Tibial artery (tissue), 4 donors: ENCODE measurements around the gene RAD18.

Experiments
- DNase-seq, 2 donors: peaks; one replicate each; pipeline ENCODE4 v3.0.0-alpha.2; 2019
- H3K27ac ChIP-seq, 2 donors: fragments of 200-600 bp; sonication (generic) in 1 of 2; 1 replicate in 1 of 2; 2 replicates in 1 of 2; pipeline ENCODE4 v1.5.1; 2018 to 2019; ENCODE audit warnings: mild to moderate bottlenecking in 1 of 2
- H3K27me3 ChIP-seq, 2 donors: fragments of 200-600 bp; sonication (generic) in 1 of 2; one replicate each; pipeline versions ENCODE4 v1.5.1 to v1.6.0; 2016 to 2019
- H3K36me3 ChIP-seq, 3 donors: fragments of 200-600 bp; sonication (generic) in 2 of 3; one replicate each; pipeline ENCODE4 v1.5.1; 2016 to 2019; ENCODE audit warnings: mild to moderate bottlenecking in 2 of 3
- H3K4me1 ChIP-seq, 4 donors: fragments of 200-600 bp; sonication (generic) in 2 of 4; 1 replicate in 3 of 4; 2 replicates in 1 of 4; pipeline ENCODE4 v1.5.1; 2016 to 2019
- H3K4me3 ChIP-seq, 2 donors: fragments of 200-600 bp; sonication (generic) in 1 of 2; 1 replicate in 1 of 2; 2 replicates in 1 of 2; pipeline ENCODE4 v1.5.1; 2018 to 2019; ENCODE audit warnings: mild to moderate bottlenecking in 2 of 2
- H3K9me3 ChIP-seq, 3 donors: fragments of 200-600 bp; sonication (generic) in 1 of 3; one replicate each; pipeline ENCODE4 v1.5.1; 2016 to 2019
- intact Hi-C: fragments of 100-400 bp; cut with DNase I; formaldehyde crosslinking; loops from one replicate; pipeline ENCODE4 v1.15.0; 2023; ENCODE audit warnings: low total_unique reads
- TF ChIP-seq, protein P1 (sequence below), 2 experiments: fragments of 200-600 bp in 1 of 2; fragments of 450-650 bp in 1 of 2; IDR thresholded peaks; one replicate each; pipeline ENCODE4 v1.5.1; 2017 to 2019; ENCODE audit warnings: antibody characterized with exemption in 2 of 2, mild to moderate bottlenecking in 1 of 2, moderate library complexity in 1 of 2

RAD18 gene

GRCh38 chr3:8911781-8912180 lies 51.5 kb downstream of the RAD18 start:
- H3K4me1 ChIP-seq = no peaks in the 10 kb centered on the region
- intact Hi-C loops = no loop called here
- DNase-seq = no peak
- TF ChIP-seq, protein P1, sequence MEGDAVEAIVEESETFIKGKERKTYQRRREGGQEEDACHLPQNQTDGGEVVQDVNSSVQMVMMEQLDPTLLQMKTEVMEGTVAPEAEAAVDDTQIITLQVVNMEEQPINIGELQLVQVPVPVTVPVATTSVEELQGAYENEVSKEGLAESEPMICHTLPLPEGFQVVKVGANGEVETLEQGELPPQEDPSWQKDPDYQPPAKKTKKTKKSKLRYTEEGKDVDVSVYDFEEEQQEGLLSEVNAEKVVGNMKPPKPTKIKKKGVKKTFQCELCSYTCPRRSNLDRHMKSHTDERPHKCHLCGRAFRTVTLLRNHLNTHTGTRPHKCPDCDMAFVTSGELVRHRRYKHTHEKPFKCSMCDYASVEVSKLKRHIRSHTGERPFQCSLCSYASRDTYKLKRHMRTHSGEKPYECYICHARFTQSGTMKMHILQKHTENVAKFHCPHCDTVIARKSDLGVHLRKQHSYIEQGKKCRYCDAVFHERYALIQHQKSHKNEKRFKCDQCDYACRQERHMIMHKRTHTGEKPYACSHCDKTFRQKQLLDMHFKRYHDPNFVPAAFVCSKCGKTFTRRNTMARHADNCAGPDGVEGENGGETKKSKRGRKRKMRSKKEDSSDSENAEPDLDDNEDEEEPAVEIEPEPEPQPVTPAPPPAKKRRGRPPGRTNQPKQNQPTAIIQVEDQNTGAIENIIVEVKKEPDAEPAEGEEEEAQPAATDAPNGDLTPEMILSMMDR (IDR thresholded peaks at IDR 0.05) = no peak
- H3K27me3 ChIP-seq = no peaks in the 10 kb centered on the region
- H3K27ac ChIP-seq = no peak overlapping the region
- H3K4me3 ChIP-seq = no peak overlapping the region
- no peaks in the 10 kb centered on the region for H3K9me3 ChIP-seq
- no peaks in the 10 kb centered on the region for H3K36me3 ChIP-seq

GRCh38 chr3:8909160-8909559 lies 54.1 kb downstream of the RAD18 start:
- H3K27me3 ChIP-seq = no peaks in the 10 kb centered on the region
- no peaks in the 10 kb centered on the region for H3K36me3 ChIP-seq
- H3K9me3 ChIP-seq = no peaks in the 10 kb centered on the region
- intact Hi-C loops = no loop called here
- TF ChIP-seq, protein P1 (IDR thresholded peaks at IDR 0.05) = no peak
- H3K27ac ChIP-seq = no peak overlapping the region
- no peak overlapping the region for H3K4me3 ChIP-seq
- no peak for DNase-seq
- H3K4me1 ChIP-seq = no peaks in the 10 kb centered on the region

- DNase-seq = no peak
- no peak overlapping the region for H3K4me3 ChIP-seq
- no peak overlapping the region for H3K27ac ChIP-seq
- no peaks in the 10 kb centered on the region for H3K27me3 ChIP-seq
- intact Hi-C loops = no loop called here
- peaks cover 0 to 27% (median 0%) of the 10 kb centered on the region in 4 donors for H3K4me1 ChIP-seq
- no peaks in the 10 kb centered on the region for H3K36me3 ChIP-seq
- TF ChIP-seq, protein P1 (IDR thresholded peaks at IDR 0.05) = no peak
- no peaks in the 10 kb centered on the region for H3K9me3 ChIP-seq
Observed at GRCh38 chr3:8903191-8903590, 60.1 kb downstream of the RAD18 start.

DNA sequence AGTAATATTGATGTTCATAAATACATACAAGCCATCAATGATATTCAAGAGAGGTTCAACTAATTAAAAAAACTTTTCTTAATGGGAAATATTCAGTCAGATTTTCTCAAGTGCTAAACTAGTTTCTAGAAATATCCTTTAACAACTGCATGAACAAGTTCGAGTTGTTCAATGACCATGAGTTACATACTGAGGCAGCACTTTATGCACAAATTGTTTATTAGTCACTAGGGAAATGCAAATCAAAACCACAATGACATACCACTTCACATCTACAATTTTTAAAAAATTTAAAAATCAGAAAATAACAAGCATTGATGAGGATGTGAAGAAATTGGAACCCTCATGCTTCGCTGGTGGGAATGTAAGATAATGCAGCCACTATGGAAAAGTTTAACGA lies 62.4 kb downstream of the RAD18 start:
- Histone ChIP-seq H3K36me3 (peaks cover 0 to 4% (median 0%) of the 10 kb centered on the region in 3 donors), H3K27ac (no peak overlapping the region), H3K4me1 (peaks cover 0 to 27% (median 0%) of the 10 kb centered on the region in 4 donors), H3K27me3 (no peaks in the 10 kb centered on the region), H3K9me3 (no peaks in the 10 kb centered on the region), H3K4me3 (no peak overlapping the region)
- no peak for DNase-seq
- intact Hi-C loops = no loop called here
- TF ChIP-seq, protein P1 (IDR thresholded peaks at IDR 0.05) = no peak

DNA sequence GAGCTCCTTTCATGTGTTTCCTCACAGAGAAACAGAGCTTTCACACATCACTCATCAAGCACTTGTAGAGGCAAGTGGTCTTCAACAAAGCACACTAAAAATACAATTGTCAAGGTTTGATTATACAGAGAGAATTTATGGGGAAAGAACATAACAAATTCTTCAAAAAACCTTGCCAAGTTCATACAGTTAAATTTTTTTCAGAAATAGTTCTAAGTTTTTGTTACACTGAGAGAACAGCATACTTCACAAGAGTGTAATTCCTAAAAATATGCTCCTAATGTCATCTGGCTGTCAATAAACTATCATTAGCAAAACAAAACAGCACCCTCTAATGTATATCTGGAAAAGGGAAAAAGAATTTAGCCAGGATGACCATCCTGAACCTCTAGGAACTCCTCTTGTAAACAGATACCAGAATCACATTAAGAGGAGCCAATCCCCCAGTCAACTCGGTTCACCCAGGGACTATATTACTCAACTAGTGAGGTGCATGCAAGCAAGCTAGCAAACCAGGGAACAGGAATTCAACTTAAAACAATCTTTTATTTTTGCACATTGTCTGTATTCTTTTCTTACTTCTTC lies 63.3 kb downstream of the RAD18 start:
- peaks cover 0 to 4% (median 0%) of the 10 kb centered on the region in 3 donors for H3K36me3 ChIP-seq
- H3K9me3 ChIP-seq = no peaks in the 10 kb centered on the region
- H3K4me1 ChIP-seq = peaks cover 0 to 27% (median 0%) of the 10 kb centered on the region in 4 donors
- H3K27ac ChIP-seq = no peak overlapping the region
- H3K27me3 ChIP-seq = no peaks in the 10 kb centered on the region
- intact Hi-C loops = no loop called here
- TF ChIP-seq, protein P1 (IDR thresholded peaks at IDR 0.05) = no peak
- no peak for DNase-seq
- no peak overlapping the region for H3K4me3 ChIP-seq

GRCh38 chr3:8895829-8896228 lies 67.4 kb downstream of the RAD18 start:
- intact Hi-C loops = no loop called here
- Histone ChIP-seq H3K36me3 (peaks cover 0 to 4% (median 0%) of the 10 kb centered on the region in 3 donors), H3K4me3 (no peak overlapping the region), H3K4me1 (peaks cover 0 to 21% (median 0%) of the 10 kb centered on the region in 4 donors), H3K27ac (no peak overlapping the region), H3K9me3 (no peaks in the 10 kb centered on the region), H3K27me3 (no peaks in the 10 kb centered on the region)
- DNase-seq = no peak
- TF ChIP-seq, protein P1 (IDR thresholded peaks at IDR 0.05) = no peak
